GM03348 (cell line): ENCODE results near the gene WDR90.

Experiments
- DNase-seq: peaks from one replicate; pipeline ENCODE4 v3.0.0; 2012; ENCODE audit warnings: low spot score

The WDR90 gene

DNA sequence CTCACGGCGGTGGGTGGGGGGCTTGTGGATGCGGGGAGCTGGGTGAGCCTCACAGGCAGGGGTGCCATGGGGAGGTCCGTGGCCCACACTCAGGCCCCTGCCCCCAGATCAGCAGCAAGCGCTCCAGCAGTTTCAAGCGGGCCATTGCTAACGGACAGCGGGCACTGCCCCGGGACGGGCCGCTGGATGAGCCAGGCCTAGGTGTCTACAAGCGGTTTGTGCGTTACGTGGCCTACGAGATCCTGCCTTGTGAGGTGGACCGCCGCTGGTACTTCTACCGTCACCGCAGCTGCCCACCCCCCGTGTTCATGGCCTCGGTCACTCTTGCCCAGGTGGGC is 27.4 kb downstream of the WDR90 start:
- DNase-seq, result no peak

DNA sequence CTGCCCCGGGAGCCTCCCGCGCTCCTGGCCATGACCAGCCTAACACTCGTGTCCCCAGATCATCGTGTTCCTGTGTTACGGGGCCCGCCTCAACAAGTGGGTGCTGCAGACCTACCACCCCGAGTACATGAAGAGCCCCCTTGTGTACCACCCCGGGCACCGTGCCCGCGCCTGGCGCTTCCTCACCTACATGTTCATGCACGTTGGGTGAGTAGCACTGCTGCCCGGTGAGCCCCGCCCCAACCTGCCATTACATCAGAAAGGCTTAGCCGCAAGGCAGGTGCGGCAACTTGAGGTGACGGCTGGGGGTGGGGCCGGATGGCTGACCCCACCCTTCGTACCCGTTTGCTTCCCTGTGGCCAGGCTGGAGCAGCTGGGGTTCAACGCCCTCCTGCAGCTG is 27.7 kb downstream of the WDR90 start:
- no peak for DNase-seq

GRCh38 chr16:677316-678190 is 28.4 kb downstream of the WDR90 start:
- DNase-seq, result no peak

GRCh38 chr16:678209-678857 is 29.2 kb downstream of the WDR90 start:
- no peak for DNase-seq

GRCh38 chr16:678858-679813 is 30.0 kb downstream of the WDR90 start:
- DNase-seq, result peak; percentile 73

GRCh38 chr16:679814-680624 is 30.9 kb downstream of the WDR90 start, which contains the start of gene STUB1:
Gene STUB1 (plus strand): TSS chr16:680410. CDS start chr16:680526, 116 bp downstream.
- DNase-seq, result peak; percentile 96

DNA sequence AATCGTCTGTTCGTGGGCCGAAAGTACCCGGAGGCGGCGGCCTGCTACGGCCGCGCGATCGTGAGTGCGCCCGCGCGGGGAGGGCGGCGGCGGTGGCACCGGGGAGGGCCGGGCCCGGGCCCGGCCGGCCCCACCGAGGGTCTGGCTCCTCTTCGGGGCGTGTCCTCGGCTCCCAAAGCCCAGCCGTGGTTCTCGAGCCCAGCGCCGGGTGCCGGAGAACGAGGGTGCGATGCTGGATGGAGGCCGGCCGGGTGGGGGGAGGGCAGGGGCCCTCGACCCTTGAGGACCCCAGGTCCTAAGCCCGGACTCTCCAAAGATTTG is 31.4 kb downstream of the WDR90 start:
- peak; percentile 37 for DNase-seq

DNA sequence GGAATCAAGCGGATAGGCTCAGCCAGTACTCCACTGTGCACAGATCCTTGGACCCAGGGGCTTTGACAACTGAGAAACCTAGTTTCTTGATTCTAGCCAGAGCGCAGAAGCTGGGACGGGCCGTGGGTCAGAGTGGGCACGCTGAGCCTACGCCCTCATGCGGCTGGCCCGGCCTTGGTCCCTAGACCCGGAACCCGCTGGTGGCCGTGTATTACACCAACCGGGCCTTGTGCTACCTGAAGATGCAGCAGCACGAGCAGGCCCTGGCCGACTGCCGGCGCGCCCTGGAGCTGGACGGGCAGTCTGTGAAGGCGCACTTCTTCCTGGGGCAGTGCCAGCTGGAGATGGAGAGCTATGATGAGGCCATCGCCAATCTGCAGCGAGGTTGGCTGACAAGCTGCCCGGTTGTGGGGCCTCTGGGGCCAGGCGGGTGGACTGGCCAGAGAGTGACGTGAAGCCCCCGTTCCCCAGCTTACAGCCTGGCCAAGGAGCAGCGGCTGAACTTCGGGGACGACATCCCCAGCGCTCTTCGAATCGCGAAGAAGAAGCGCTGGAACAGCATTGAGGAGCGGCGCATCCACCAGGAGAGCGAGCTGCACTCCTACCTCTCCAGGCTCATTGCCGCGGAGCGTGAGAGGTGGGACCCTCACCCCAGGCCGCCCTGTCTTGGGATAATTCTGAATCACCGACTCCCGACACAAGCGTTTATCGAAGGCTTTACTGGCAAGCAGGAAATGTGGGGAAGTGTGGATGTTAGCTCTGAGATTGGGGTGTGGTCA is 32.0 kb downstream of the WDR90 start:
- DNase-seq, result peak; percentile 29

DNA sequence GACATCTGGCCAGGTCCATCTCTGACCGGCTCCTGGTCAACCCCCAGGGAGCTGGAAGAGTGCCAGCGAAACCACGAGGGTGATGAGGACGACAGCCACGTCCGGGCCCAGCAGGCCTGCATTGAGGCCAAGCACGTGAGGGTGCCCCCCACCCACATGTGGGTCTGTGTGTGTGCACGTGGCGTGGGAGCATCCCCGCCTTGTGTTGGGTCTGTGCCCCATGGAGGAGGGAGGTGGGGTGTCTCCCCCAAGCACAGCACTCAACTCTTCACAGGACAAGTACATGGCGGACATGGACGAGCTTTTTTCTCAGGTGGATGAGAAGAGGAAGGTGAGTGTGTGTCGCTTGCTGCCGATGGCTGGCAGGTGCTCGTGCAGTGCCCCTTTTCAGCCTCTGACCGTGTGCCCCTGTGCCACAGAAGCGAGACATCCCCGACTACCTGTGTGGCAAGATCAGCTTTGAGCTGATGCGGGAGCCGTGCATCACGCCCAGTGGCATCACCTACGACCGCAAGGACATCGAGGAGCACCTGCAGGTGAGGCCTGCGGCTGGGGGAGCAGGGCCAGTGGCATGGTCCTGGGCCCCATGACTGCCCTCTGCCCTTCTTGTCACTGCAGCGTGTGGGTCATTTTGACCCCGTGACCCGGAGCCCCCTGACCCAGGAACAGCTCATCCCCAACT is 32.7 kb downstream of the WDR90 start:
- DNase-seq, result no peak

DNA sequence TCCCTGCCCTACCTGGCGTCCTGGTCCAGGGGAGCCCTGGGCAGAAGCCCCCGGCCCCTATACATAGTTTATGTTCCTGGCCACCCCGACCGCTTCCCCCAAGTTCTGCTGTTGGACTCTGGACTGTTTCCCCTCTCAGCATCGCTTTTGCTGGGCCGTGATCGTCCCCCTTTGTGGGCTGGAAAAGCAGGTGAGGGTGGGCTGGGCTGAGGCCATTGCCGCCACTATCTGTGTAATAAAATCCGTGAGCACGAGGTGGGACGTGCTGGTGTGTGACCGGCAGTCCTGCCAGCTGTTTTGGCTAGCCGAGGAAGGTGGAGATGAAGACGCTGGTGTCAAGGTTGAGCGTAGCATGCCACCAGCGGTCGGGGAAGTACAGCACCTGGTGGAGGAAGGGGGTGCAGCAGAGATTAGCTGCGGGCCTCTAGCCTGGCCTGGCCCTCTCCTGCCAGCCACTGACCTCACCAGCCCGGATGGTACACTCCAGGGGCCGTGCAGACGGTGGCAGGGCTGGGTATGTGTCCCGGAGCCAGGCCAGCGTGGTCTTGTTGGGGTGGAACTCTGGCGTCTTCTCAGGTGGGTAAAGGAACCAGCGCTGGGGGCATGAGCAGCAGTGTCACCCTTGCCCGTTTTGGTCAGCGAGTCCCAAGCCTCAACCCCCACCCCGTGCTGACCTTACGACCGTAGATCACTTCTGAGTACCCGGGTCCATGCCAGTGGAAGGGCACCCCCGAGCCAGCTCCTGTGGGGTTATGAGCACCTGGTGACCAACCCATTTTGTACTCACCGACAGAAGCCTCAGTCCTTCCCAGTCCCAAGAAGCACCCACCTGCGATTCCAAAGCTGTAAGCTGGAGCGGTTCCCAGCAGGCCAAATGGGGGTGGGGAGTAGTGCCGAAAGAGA is 33.6 kb downstream of the WDR90 start:
- no peak for DNase-seq

DNA sequence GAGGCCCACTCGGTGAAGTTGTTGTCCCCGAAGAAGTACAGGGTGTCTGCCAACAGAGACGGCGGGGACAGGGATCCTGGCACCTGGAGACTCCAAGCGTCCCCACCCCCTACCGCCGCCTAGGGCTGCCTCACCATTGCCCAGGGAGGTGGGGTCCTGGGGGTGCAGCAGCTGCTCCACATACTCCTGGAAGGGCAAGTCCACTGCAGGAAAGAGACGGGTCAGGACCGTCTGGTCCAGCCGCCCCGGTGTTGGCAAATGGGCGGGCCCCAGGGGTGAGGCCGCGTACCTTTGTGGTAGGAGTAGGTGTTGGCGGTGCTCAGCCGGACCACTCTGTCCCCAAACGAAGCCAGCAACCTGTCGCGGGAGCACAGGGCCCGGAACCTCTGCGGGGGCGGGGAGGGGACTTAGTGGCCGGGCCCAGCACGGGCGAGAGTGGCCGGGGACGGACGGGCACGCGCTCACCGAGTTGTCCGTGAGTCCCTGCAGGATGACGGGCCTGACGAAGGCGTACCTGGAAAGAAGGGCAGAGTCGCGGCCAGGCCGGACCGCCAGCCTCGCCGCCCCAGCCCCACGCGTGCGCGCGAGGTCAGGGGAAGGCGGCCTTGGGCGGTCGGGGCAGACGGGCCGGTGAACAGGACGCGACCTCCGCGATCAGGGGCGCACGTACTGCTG is 34.4 kb downstream of the WDR90 start:
- no peak for DNase-seq

DNA sequence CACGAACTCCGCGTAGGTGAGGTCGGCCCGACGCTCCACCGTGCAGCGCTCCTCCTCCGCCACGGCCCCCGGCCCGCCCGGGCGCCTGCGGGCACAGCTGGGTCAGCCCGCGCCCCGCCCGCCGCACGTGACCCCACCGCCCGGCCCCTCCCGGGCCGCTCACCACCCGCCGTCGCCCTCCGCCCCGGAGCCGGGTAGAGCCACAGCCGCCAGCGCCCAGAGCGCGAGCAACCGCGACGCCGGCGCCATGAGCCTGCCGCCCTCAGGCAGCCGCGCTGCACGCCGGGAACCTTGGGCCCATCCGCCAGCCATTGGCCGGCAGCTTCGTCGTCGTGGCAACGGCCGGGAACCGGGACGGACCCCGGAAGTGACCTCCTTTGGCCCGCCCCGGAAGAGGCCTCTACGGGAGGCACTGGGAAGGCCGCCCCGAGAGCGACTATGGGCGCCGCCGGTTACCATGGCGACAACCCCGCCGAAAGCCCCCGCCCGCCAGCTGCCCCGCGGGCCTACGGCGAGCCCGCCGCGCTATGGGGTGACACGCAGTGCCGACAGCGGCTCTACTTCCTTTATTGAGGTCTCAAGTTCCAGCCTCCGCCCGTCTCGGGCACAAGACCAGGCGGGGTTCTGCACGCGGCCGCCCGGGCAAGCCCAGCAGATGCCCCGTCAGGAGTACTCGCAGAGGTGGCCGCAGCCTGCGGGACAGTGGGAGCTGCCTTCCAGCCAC is 35.1 kb downstream of the WDR90 start, which contains the start of gene JMJD8:
Gene JMJD8 (minus strand): TSS at position 264 of the 724 bp plus-strand sequence. CDS start 15 bp downstream, at position 249.
- DNase-seq, result peak; percentile 98

DNA sequence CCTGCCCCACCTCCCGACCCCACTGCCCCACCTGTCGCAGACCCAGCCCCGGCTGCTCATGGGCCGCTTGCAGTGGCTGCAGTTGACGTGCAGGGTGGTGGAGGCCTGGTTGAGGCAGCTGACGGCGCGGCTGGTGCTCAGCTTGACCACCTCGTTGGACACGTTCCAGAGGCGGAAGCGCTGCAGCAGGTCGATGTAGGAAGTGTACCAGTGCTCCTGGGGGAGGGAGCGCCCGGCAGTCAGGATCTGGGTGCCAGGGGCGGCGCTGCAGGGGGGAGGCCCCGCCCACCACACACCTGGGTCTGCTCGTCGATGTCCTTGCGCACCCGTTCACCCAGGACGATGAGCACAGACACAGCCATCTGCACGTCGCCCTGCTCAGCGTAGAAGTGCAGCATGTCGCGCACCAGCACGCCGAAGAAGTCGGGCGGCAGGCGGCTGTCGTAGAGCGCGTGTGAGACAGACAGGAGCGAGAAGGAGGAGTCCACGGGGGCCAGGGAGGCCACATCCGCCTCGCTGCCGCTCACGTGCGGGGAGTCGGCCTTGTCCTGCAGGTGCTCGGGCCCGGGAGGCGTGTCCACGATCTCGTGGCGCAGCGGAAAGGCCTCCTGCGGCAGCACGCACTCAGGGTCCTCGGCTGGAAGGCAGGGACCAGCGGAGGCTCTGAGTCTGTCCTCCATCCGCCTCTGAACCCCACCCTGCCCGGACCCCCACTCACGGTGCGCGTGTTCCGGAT is 36.0 kb downstream of the WDR90 start:
- no peak for DNase-seq

- DNase-seq, result peak; percentile 53
These were observed 36.8 kb downstream of the WDR90 start for GRCh38 chr16:685967-686366.

DNA sequence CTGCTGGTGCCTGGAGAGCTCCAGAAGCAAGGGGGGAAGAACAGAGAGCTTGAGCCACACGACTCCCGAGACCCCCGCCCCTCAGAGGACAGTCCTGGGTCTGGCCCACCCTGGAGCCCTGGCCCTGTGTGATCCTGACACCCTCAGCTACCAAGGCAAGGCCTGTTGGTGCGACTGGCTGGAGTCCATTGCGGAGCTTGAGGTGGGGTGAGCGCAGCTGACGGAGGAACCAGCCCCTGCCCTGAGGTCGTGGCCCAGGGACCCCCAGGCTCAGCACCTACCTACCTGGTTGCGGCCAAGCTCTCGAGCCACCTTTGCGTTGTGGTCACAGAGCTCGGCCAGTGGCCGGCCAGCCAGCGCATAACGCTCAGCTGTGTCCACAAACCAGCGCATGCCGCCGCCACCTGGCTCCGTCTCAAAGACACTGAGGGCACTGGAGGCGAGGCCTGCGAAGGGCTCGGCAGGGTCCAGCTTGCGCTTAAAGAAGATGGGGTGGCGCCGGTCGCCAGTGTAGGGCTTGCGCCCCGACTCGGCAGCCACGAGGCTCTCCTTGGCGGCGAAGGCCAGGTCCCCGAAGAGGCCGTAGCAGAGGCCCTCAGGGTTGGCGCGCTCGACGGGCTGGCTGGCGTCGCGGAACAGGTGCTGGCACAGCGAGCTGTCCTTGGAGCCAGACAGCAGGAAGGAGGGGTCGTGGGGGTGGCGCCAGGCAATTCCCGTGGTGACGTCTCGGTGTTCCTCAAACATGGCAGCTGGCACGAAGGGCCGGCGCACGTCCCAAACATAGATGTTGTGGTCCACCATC is 37.5 kb downstream of the WDR90 start:
- DNase-seq, result no peak

DNA sequence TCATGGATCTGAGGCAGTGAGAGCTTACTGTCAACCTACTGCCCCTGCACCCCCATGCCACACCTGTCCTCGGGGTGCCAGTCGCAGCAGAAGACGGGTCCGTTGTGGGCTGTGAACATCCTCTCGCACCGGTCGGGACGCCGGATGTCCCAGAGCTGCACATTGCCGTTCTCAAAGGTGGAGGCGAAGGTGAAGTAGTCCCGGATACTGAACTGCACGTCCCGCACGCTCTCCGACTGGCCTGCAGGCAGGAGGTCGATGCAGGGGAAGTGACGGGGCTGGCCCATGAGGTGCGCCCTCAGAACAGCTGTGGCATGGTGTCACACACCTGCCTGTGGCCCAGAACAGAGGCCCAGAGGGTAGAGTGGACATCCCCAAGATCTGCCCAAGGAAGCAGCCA is 38.3 kb downstream of the WDR90 start:
- DNase-seq, result no peak
